AG04450 (cell line): ENCODE results near the gene ADCY5. TPM values are rescaled to one million over a fixed set of nuclear protein-coding genes. Genes with fewer than 3 reads are reported as not detected.

Source experiments
- CTCF ChIA-PET: fragments of 300-600, 350-600 bp; formaldehyde crosslinking; extraction: SDS; loops from one replicate; lab custom pipeline; 2022; ENCODE audit warnings: antibody characterized with exemption, inconsistent platforms; lab: Charles Lee
- POLR2A ChIA-PET: fragments of 350-600 bp; formaldehyde crosslinking; extraction: SDS; loops from one replicate; lab custom pipeline; 2021; ENCODE audit warnings: antibody characterized with exemption, inconsistent platforms; lab: Yijun Ruan, JAX
- DNase-seq: peaks from one replicate; pipeline ENCODE4 v3.0.0-alpha.2; 2011; ENCODE audit warnings: low read depth, low spot score
- H3K27ac ChIP-seq: one replicate; pipeline ENCODE4 v1.5.1; 2012; ENCODE audit warnings: low read depth, low read length, control low read depth
- H3K27me3 ChIP-seq: one replicate; pipeline ENCODE4 v1.6.0; 2012; ENCODE audit warnings: low read length; ENCODE audit not compliant: control insufficient read depth, insufficient read depth
- H3K4me3 ChIP-seq: 2 replicates; pipeline ENCODE4 v1.5.1; 2011; ENCODE audit warnings: mild to moderate bottlenecking, low read depth, low read length, control low read depth
- H3K9me3 ChIP-seq: 2 replicates; pipeline ENCODE4 v1.5.1; 2012; ENCODE audit warnings: low read length; ENCODE audit not compliant: control insufficient read depth, insufficient read depth
- CTCF ChIP-seq: IDR thresholded peaks from 2 replicates; pipeline ENCODE4 v1.5.1; 2011; ENCODE audit warnings: low read depth, low read length, control low read depth, inconsistent platforms
- polyA plus RNA-seq: library from polyadenylated mRNA; depleted of rRNA; stranded (reverse); fragments of >200 nt; gene quantifications from 2 replicates; pipeline ENCODE4 v1.2.3, GENCODE V29; 2011

Gene ADCY5
- polyA plus RNA-seq, 1 experiment = 0.20 TPM

- peaks cover 42% of the 10 kb centered on the region for H3K27me3 ChIP-seq
- H3K4me3 ChIP-seq = no peak overlapping the region
- no peak for TF ChIP-seq CTCF
- no peak overlapping the region for H3K27ac ChIP-seq
- ChIA-PET POLR2A (interaction anchor here (0.6 kb wide), 1 partner anchor 38 kb away, joined by 8 read pairs; no protein-coding TSS in a partner anchor), CTCF (no interaction called here)
- H3K9me3 ChIP-seq = no peaks in the 10 kb centered on the region
- no peak for DNase-seq
Observed at GRCh38 chr3:123409443-123410148, 39.3 kb downstream of the ADCY5 start.

- no peak for TF ChIP-seq CTCF
- CTCF ChIA-PET = no interaction called here
- Histone ChIP-seq H3K27me3 (peaks cover 34% of the 10 kb centered on the region), H3K27ac (no peak overlapping the region), H3K9me3 (no peaks in the 10 kb centered on the region), H3K4me3 (no peak overlapping the region)
- no peak for DNase-seq
- POLR2A ChIA-PET = no interaction called here
Observed at GRCh38 chr3:123406598-123406997, 42.3 kb downstream of the ADCY5 start.

- CTCF ChIA-PET = no interaction called here
- Histone ChIP-seq H3K27ac (no peak overlapping the region), H3K27me3 (peaks cover 34% of the 10 kb centered on the region), H3K4me3 (no peak overlapping the region), H3K9me3 (no peaks in the 10 kb centered on the region)
- TF ChIP-seq CTCF = no peak
- POLR2A ChIA-PET = no interaction called here
- no peak for DNase-seq
Observed at GRCh38 chr3:123405936-123406510, 42.9 kb downstream of the ADCY5 start.

- ChIA-PET POLR2A (no interaction called here), CTCF (no interaction called here)
- TF ChIP-seq CTCF = no peak
- DNase-seq = no peak
- Histone ChIP-seq H3K27me3 (peaks cover 36% of the 10 kb centered on the region), H3K9me3 (no peaks in the 10 kb centered on the region), H3K4me3 (no peak overlapping the region), H3K27ac (no peak overlapping the region)
Observed at GRCh38 chr3:123405021-123405420, 43.9 kb downstream of the ADCY5 start.

GRCh38 chr3:123404391-123404790, 44.5 kb downstream of the ADCY5 start:
- DNase-seq = no peak

More at GRCh38 chr3:123404391-123404790, 44.5 kb downstream of the ADCY5 start:
- H3K4me3 ChIP-seq = no peak overlapping the region
- ChIA-PET CTCF (no interaction called here), POLR2A (no interaction called here)
- no peak overlapping the region for H3K27ac ChIP-seq
- H3K27me3 ChIP-seq = peaks cover 39% of the 10 kb centered on the region
- TF ChIP-seq CTCF = no peak
- no peaks in the 10 kb centered on the region for H3K9me3 ChIP-seq
